Measurements from ENCODE around the gene FHDC1.

FHDC1 gene

GRCh38 chr4:152949930-152950329 lies 13.8 kb downstream of the FHDC1 start:
- no peak overlapping the region for H3K4me3 ChIP-seq (ENCODE audit: low read depth in 1 of 2, low read length in 2 of 2)
- H3K27me3 ChIP-seq (ENCODE audit: low read depth, low read length): no peaks in the 10 kb centered on the region
- H3K27ac ChIP-seq (ENCODE audit: low read length): no peak overlapping the region

GRCh38 chr4:152950402-152951274 lies 14.5 kb downstream of the FHDC1 start:
- Histone ChIP-seq H3K9me3 (ENCODE audit: control insufficient read depth in 1 of 2, low read length in 2 of 2) (no peaks in the 10 kb centered on the region), H3K27ac (ENCODE audit: low read length) (no peak overlapping the region), H3K4me3 (ENCODE audit: low read depth in 1 of 2, low read length in 2 of 2) (no peak overlapping the region), H3K36me3 (ENCODE audit: control insufficient read depth in 1 of 2, insufficient read depth in 2 of 2, low read length in 2 of 2) (peaks cover 0 to 4% of the 10 kb centered on the region in 2 donors), H3K4me1 (ENCODE audit: control insufficient read depth in 1 of 2, insufficient read depth in 2 of 2, low read length in 2 of 2) (no peaks in the 10 kb centered on the region), H3K27me3 (ENCODE audit: low read depth, low read length) (no peaks in the 10 kb centered on the region)

More at GRCh38 chr4:152949930-152950329, 13.8 kb downstream of the FHDC1 start:
- Histone ChIP-seq H3K36me3 (ENCODE audit: control insufficient read depth in 1 of 2, insufficient read depth in 2 of 2, low read length in 2 of 2) (peaks cover 0 to 4% of the 10 kb centered on the region in 2 donors), H3K9me3 (ENCODE audit: control insufficient read depth in 1 of 2, low read length in 2 of 2) (no peaks in the 10 kb centered on the region), H3K4me1 (ENCODE audit: control insufficient read depth in 1 of 2, insufficient read depth in 2 of 2, low read length in 2 of 2) (no peaks in the 10 kb centered on the region)

GRCh38 chr4:152951348-152951747 lies 15.2 kb downstream of the FHDC1 start:
- H3K36me3 ChIP-seq (ENCODE audit: control insufficient read depth in 1 of 2, insufficient read depth in 2 of 2, low read length in 2 of 2): peaks cover 0 to 4% of the 10 kb centered on the region in 2 donors
- no peaks in the 10 kb centered on the region for H3K9me3 ChIP-seq (ENCODE audit: control insufficient read depth in 1 of 2, low read length in 2 of 2)
- peaks cover 0 to 3% of the 10 kb centered on the region in 2 donors for H3K4me1 ChIP-seq (ENCODE audit: control insufficient read depth in 1 of 2, insufficient read depth in 2 of 2, low read length in 2 of 2)
- H3K27ac ChIP-seq (ENCODE audit: low read length): no peak overlapping the region
- no peaks in the 10 kb centered on the region for H3K27me3 ChIP-seq (ENCODE audit: low read depth, low read length)
- H3K4me3 ChIP-seq (ENCODE audit: low read depth in 1 of 2, low read length in 2 of 2): no peak overlapping the region

- no peaks in the 10 kb centered on the region for H3K27me3 ChIP-seq (ENCODE audit: low read depth, low read length)
Measured at GRCh38 chr4:152953514-152953913, 17.4 kb downstream of the FHDC1 start.

GRCh38 chr4:152954741-152955140 lies 18.6 kb downstream of the FHDC1 start:
- no peaks in the 10 kb centered on the region for H3K9me3 ChIP-seq (ENCODE audit: control insufficient read depth in 1 of 2, low read length in 2 of 2)
- H3K27me3 ChIP-seq (ENCODE audit: low read depth, low read length): no peaks in the 10 kb centered on the region
- H3K4me3 ChIP-seq (ENCODE audit: low read depth in 1 of 2, low read length in 2 of 2): no peak overlapping the region
- H3K4me1 ChIP-seq (ENCODE audit: control insufficient read depth in 1 of 2, insufficient read depth in 2 of 2, low read length in 2 of 2): peaks cover 8% of the 10 kb centered on the region in 2 donors
- H3K27ac ChIP-seq (ENCODE audit: low read length): no peak overlapping the region
- peaks cover 0 to 4% of the 10 kb centered on the region in 2 donors for H3K36me3 ChIP-seq (ENCODE audit: control insufficient read depth in 1 of 2, insufficient read depth in 2 of 2, low read length in 2 of 2)

More at GRCh38 chr4:152953514-152953913, 17.4 kb downstream of the FHDC1 start:
- H3K4me1 ChIP-seq (ENCODE audit: control insufficient read depth in 1 of 2, insufficient read depth in 2 of 2, low read length in 2 of 2): peaks cover 4 to 8% of the 10 kb centered on the region in 2 donors
- no peaks in the 10 kb centered on the region for H3K9me3 ChIP-seq (ENCODE audit: control insufficient read depth in 1 of 2, low read length in 2 of 2)
- no peak overlapping the region for H3K27ac ChIP-seq (ENCODE audit: low read length)
- H3K36me3 ChIP-seq (ENCODE audit: control insufficient read depth in 1 of 2, insufficient read depth in 2 of 2, low read length in 2 of 2): peaks cover 0 to 4% of the 10 kb centered on the region in 2 donors
- no peak overlapping the region for H3K4me3 ChIP-seq (ENCODE audit: low read depth in 1 of 2, low read length in 2 of 2)

GRCh38 chr4:152956147-152956546 lies 20.0 kb downstream of the FHDC1 start:
- H3K27ac ChIP-seq (ENCODE audit: low read length): peak overlapping the region; percentile 48
- H3K4me1 ChIP-seq (ENCODE audit: control insufficient read depth in 1 of 2, insufficient read depth in 2 of 2, low read length in 2 of 2): peaks cover 8% of the 10 kb centered on the region in 2 donors
- H3K27me3 ChIP-seq (ENCODE audit: low read depth, low read length): no peaks in the 10 kb centered on the region
- no peaks in the 10 kb centered on the region for H3K9me3 ChIP-seq (ENCODE audit: control insufficient read depth in 1 of 2, low read length in 2 of 2)
- peaks cover 0 to 4% of the 10 kb centered on the region in 2 donors for H3K36me3 ChIP-seq (ENCODE audit: control insufficient read depth in 1 of 2, insufficient read depth in 2 of 2, low read length in 2 of 2)
- no peak overlapping the region for H3K4me3 ChIP-seq (ENCODE audit: low read depth in 1 of 2, low read length in 2 of 2)

GRCh38 chr4:152956650-152957436 lies 20.7 kb downstream of the FHDC1 start:
- peaks cover 8% of the 10 kb centered on the region in 2 donors for H3K4me1 ChIP-seq (ENCODE audit: control insufficient read depth in 1 of 2, insufficient read depth in 2 of 2, low read length in 2 of 2)
- peak overlapping the region; percentile 24 for H3K27ac ChIP-seq (ENCODE audit: low read length)
- peaks cover 0 to 4% of the 10 kb centered on the region in 2 donors for H3K36me3 ChIP-seq (ENCODE audit: control insufficient read depth in 1 of 2, insufficient read depth in 2 of 2, low read length in 2 of 2)
- no peaks in the 10 kb centered on the region for H3K9me3 ChIP-seq (ENCODE audit: control insufficient read depth in 1 of 2, low read length in 2 of 2)
- no peaks in the 10 kb centered on the region for H3K27me3 ChIP-seq (ENCODE audit: low read depth, low read length)
- no peak overlapping the region for H3K4me3 ChIP-seq (ENCODE audit: low read depth in 1 of 2, low read length in 2 of 2)

- Histone ChIP-seq H3K36me3 (ENCODE audit: control insufficient read depth in 1 of 2, insufficient read depth in 2 of 2, low read length in 2 of 2) (peaks cover 0 to 4% of the 10 kb centered on the region in 2 donors), H3K9me3 (ENCODE audit: control insufficient read depth in 1 of 2, low read length in 2 of 2) (no peaks in the 10 kb centered on the region), H3K4me3 (ENCODE audit: low read depth in 1 of 2, low read length in 2 of 2) (no peak overlapping the region), H3K27me3 (ENCODE audit: low read depth, low read length) (no peaks in the 10 kb centered on the region), H3K4me1 (ENCODE audit: control insufficient read depth in 1 of 2, insufficient read depth in 2 of 2, low read length in 2 of 2) (peaks cover 8% of the 10 kb centered on the region in 2 donors), H3K27ac (ENCODE audit: low read length) (peak overlapping the region; percentile 39)
Measured at GRCh38 chr4:152957437-152958171, 21.5 kb downstream of the FHDC1 start.

- H3K4me1 ChIP-seq (ENCODE audit: control insufficient read depth in 1 of 2, insufficient read depth in 2 of 2, low read length in 2 of 2): peaks cover 8% of the 10 kb centered on the region in 2 donors
- H3K9me3 ChIP-seq (ENCODE audit: control insufficient read depth in 1 of 2, low read length in 2 of 2): no peaks in the 10 kb centered on the region
- peaks cover 0 to 4% of the 10 kb centered on the region in 2 donors for H3K36me3 ChIP-seq (ENCODE audit: control insufficient read depth in 1 of 2, insufficient read depth in 2 of 2, low read length in 2 of 2)
- no peak overlapping the region for H3K4me3 ChIP-seq (ENCODE audit: low read depth in 1 of 2, low read length in 2 of 2)
- no peaks in the 10 kb centered on the region for H3K27me3 ChIP-seq (ENCODE audit: low read depth, low read length)
- H3K27ac ChIP-seq (ENCODE audit: low read length): no peak overlapping the region
Measured at GRCh38 chr4:152959080-152959479, 23.0 kb downstream of the FHDC1 start.

- Histone ChIP-seq H3K27ac (ENCODE audit: low read length) (no peak overlapping the region), H3K27me3 (ENCODE audit: low read depth, low read length) (no peaks in the 10 kb centered on the region), H3K36me3 (ENCODE audit: control insufficient read depth in 1 of 2, insufficient read depth in 2 of 2, low read length in 2 of 2) (peaks cover 0 to 5% of the 10 kb centered on the region in 2 donors), H3K4me1 (ENCODE audit: control insufficient read depth in 1 of 2, insufficient read depth in 2 of 2, low read length in 2 of 2) (peaks cover 8% of the 10 kb centered on the region in 2 donors), H3K9me3 (ENCODE audit: control insufficient read depth in 1 of 2, low read length in 2 of 2) (no peaks in the 10 kb centered on the region), H3K4me3 (ENCODE audit: low read depth in 1 of 2, low read length in 2 of 2) (no peak overlapping the region)
Measured at GRCh38 chr4:152960082-152960481, 24.0 kb downstream of the FHDC1 start.

Measured in muscle layer of duodenum (tissue), 2 donors.